GM20000 (cell line): ENCODE results near the gene HUNK.

Experiments
- DNase-seq: peaks from one replicate; pipeline ENCODE4 v3.0.0; 2012; ENCODE audit warnings: low spot score
- TF ChIP-seq, protein P1 (sequence below): IDR thresholded peaks from 2 replicates; pipeline ENCODE4 v1.5.1; 2012; ENCODE audit warnings: mild to moderate bottlenecking, control low read depth; ENCODE audit errors: extremely low read depth, missing control alignments

Gene HUNK

DNA sequence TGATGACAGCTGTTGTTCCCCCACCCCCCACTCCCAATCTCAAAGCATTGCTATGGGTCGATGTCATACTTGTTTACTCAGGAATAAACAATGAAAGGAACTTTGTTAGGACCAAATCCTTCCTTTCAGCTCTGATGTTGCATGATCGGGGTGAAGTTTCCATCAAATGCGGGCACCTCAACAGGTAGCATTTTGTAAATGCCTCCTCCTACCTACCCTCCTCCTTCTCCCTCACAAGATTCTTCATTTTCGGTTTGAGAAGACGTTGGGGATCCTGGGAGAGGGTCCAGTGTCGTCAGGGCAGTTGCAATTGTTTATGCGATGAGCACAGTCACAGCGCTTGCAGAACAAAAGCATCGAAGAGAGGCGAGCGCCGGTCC lies 758 bp upstream of the HUNK start:
- TF ChIP-seq, protein P1, sequence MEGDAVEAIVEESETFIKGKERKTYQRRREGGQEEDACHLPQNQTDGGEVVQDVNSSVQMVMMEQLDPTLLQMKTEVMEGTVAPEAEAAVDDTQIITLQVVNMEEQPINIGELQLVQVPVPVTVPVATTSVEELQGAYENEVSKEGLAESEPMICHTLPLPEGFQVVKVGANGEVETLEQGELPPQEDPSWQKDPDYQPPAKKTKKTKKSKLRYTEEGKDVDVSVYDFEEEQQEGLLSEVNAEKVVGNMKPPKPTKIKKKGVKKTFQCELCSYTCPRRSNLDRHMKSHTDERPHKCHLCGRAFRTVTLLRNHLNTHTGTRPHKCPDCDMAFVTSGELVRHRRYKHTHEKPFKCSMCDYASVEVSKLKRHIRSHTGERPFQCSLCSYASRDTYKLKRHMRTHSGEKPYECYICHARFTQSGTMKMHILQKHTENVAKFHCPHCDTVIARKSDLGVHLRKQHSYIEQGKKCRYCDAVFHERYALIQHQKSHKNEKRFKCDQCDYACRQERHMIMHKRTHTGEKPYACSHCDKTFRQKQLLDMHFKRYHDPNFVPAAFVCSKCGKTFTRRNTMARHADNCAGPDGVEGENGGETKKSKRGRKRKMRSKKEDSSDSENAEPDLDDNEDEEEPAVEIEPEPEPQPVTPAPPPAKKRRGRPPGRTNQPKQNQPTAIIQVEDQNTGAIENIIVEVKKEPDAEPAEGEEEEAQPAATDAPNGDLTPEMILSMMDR = no peak
- no peak for DNase-seq

DNA sequence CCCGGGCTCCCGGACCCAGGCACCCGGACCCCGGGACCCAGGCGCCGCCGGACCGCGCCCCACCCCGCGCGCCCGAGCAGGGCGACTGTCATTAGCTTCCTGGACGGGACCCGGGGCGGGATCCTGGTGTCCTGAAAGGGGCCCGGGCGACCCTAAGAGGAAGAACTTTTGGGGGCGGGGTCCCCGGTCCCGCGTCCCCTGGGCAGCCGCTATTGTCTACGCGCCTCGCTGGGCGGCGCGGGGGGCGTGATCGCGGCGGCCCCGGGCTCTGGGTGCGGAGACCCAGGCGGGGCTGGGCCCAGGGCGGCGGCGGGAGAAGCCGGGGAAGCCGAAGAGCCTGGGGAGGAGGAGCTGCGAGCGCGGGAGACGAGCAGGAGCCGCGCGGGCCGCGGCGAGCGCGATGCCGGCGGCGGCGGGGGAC lies 465 bp downstream of the HUNK start:
- TF ChIP-seq, protein P1 = no peak
- peak; percentile 49 for DNase-seq

DNA sequence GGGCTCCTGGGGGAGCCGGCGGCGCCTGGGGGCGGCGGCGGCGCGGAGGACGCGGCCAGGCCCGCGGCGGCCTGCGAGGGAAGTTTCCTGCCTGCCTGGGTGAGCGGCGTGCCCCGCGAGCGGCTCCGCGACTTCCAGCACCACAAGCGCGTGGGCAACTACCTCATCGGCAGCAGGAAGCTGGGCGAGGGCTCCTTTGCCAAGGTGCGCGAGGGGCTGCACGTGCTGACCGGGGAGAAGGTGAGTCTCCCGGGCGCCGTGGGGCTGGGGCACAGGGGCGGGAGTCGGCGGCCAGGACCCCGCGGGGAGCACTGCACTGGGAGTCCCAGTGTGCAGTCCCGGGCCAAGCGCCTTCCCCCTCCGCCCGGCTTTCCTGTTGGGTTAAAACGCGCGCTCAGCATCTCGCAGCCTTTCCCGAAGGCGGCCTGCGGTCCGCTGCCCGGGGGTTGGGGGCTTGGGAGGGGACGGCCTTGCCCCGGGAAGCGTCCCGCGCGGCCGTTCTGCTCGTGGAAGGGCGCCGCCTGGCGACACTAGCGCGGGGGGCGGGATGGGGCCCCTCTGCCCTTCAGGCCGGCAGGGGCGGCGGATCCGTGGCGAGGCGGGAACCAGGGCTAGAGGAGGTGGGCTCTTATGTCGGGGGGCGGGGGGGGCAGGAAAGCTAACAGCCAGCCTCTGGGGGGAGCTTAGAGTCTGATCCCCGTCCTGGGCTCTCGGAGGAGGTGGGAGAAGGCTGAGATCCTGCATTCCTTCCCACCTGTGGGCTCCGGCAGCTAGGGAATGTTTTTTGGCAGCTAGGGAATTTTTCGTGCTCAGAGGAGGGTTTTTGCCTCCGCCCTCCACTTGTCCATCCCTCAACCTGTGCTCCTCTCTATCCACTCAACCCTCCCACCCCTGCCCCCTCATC lies 1.1 kb downstream of the HUNK start:
- peak; percentile 61 for DNase-seq
- TF ChIP-seq, protein P1 = peak; percentile 46

DNA sequence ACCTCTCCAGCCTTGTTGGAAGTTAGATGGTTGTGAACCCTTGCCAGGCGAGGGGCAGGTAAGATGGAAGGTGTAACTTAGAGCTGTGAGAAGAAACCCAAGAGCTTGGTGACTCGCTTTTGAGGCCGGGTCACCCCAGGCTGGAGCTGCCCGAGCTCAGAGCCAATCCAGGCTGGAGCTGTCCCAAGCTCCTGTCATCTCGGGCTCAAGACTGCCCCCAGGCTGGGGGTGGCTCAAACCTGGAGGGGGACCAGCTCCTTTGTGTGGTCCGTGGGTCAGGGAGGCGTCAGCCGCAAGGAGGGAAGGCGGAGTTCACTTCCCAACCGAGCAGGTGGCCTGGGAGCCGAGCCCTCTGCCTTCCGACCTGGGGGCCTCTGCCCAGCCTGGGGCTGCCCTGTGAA lies 2.0 kb downstream of the HUNK start:
- TF ChIP-seq, protein P1 = no peak
- DNase-seq = no peak

DNA sequence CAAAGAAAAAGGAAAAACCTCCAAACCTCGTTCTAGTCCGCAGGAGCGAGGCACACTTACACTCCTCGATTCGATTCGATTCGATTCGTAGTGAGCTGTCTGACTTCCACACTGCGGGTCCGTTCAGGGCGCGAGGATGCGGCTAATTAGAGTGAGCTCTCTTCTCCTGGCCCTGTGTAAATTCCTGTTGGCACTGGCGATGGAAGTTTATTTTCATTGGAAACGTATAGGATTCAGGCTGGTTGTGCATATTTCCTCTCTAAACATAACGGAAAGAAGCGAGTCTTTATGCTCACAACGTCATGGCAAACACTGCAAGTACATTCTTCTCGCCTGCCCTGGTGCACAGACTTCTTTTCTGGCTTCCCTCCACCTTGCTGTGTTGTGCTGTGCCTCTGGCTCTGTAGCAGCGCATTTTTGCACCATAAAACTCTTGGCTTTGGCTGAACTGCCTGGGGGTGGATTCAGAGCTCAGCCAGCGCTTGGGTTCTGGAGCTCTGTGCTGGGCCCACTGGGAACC lies 2.7 kb downstream of the HUNK start:
- TF ChIP-seq, protein P1 = no peak
- no peak for DNase-seq

DNA sequence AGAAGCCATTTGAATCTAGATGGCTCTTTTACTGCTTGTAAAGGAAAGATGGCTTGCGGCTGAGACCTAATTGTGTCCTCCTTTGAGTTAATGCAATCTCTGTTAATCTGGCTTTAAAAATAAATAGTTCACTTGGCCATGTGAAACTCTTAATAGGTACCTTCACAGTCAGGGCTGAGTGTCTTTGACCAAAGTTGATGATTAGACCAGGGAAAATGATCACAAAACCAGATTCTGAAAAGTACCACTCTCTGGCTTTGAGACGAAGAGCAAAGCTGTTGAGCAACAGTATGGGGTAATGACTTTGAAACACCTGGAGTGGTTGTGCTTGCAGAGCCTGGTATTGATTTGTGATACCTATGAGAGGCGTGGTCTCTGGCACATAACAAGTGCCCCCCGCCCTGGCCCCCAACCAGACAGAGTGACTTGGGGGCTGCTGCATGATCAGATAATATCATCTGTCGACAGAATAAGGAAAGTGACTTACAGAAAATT lies 4.7 kb downstream of the HUNK start:
- TF ChIP-seq, protein P1 = no peak
- no peak for DNase-seq

DNA sequence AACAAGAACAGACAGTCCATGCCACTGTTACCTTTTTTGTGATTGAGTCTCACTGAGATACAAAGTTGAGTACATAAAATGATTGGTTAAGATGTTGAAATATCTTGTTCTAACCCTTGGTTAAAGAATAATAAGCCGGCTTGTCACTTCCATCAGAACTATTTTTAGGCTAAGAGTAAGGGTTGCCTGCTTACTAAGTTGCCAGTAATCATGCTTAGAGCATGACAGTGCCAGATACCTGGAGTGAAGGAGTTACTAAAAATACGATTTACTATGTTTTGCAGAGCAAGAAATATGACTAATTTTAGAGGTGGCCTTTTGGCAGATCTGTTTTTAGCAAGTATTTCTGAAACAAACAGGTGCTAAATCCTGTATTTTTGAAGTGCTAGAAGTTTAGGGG lies 6.0 kb downstream of the HUNK start:
- TF ChIP-seq, protein P1 = no peak
- DNase-seq = no peak
